ENCODE data around the gene CIB2.
"Not testable (repeated sequence)": the region's sequence is repeated elsewhere in the genome, so short reads cannot be mapped to it uniquely, and the experiment has no call there.

Gene CIB2

GRCh38 chr15:78131295-78132061 is at the start of gene CIB2:
Gene CIB2, minus strand, starts transcription at chr15:78131445. Its CDS starts 230 bp downstream, at chr15:78131215.
- peak; percentile 38 for DNase-seq (ENCODE audit: low read depth)

GRCh38 chr15:78179906-78180305 is 48.7 kb upstream of the CIB2 start:
- DNase-seq (ENCODE audit: low read depth): no peak

- no peak for DNase-seq (ENCODE audit: low read depth)
Observed at GRCh38 chr15:78179286-78179840, 48.1 kb upstream of the CIB2 start.

DNA sequence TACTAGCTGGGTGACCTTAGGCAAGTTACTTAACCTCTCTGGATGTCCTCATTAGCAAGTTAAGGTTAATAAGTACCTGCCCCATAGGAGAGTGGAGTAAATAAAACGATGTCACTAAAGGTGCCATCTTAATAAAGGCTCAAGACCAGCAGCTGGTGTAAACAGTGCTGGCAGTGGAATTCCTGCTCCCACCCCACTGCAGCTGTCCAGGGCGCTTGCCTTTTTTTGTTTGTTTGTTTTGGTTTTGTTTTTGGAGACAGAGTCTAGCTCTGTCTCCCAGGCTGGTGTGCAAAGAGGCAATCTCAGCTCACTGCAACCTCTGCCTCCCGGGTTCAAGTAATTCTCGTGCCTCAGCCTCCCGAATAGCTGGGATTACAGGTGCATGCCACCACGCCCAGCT is 46.8 kb upstream of the CIB2 start:
- DNase-seq (ENCODE audit: low read depth): no peak

- DNase-seq (ENCODE audit: low read depth): no peak
Observed at GRCh38 chr15:78177447-78177873, 46.2 kb upstream of the CIB2 start.

DNA sequence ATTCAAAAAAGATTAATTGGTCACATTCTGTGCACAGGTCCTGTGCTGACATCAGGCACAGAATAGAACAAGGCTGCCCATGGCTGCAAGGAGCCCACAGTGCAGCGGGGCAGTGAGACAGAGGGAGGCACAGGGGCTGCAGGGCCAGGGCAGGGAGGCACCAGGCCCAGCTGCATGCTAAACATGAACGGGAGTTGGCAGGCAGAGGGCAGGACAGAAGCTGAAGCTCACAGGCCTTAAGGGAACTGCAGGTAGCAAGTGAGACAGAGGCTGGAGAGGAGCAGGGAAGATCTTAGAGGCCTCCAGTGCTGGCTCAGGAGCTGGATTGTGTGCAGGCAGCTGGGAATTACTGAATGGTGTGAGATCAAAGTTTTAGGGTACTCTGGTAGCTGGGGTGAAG is 44.1 kb upstream of the CIB2 start:
- DNase-seq (ENCODE audit: low read depth): no peak

GRCh38 chr15:78174401-78174800 is 43.2 kb upstream of the CIB2 start:
- DNase-seq (ENCODE audit: low read depth): no peak

DNA sequence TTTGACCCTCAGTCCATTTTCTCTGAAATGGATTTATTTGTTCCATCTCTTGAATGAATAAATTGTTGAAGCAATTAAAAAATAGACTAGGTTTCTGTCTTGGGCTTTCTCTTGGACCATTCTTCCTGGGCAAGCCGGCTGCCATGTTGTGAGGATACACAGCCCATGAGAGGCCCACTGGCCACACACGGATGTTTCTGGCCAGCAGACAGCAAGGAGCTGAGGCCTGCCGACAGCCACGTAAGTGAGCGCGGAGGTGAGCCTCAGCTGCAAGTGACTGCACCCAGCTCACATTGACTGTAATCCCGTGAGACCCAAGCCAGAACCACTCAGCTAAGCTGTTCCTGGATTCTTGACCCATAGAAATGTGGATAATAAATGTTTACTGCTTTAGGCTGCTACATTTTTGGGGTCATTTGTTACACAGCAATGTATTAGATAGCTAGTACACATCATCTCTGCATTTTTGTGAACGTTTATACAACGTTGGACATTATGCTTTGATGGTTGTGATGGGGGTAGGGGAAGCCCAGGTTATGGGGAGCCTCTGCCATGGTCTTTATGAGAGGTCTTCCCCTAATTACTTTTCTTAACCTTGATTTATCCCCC is 40.7 kb upstream of the CIB2 start:
- no peak for DNase-seq (ENCODE audit: low read depth)

DNA sequence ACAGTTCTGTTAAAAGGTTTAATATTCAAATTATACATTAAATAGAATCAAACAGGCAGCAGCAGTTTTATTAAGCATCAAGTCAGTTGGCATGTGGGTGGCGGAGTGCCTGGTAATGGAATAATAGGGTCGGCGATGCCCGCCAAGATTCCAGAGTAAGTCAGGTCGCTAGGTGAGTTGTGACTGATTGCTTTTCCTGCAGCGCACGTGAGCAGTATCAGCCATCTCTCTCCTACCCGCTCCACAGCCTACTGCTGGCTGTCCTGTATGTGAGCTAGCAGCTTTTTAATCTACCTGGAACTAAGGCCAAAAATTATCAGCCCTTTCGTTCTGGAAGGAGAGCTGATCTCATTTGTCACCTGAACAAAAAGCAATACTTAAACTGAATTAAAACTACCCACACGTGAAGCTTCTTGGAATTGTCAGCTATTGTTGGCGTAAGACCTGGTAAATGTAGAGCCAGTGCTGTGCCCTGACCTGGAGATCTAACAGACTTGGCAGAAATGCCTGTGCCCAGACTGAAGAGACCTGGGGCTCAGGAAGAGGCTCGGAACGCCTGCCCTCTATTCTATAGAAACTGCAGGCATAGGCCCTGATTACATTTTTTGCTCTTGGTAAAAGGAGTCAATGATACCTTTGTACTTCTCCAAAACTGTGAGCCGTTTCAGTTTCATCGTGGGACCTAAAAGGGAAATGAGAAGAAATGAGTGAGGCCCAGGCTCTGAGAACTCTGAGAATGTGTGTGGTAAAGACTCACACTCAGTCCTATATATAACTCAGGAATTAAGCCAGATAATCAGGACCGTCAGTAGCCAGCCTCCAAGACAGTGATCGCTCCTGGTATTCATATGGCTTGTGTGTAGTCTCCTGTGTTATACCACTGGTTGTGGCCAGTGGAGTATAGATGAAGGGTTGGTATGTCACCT is 39.9 kb upstream of the CIB2 start:
- DNase-seq (ENCODE audit: low read depth): no peak

DNA sequence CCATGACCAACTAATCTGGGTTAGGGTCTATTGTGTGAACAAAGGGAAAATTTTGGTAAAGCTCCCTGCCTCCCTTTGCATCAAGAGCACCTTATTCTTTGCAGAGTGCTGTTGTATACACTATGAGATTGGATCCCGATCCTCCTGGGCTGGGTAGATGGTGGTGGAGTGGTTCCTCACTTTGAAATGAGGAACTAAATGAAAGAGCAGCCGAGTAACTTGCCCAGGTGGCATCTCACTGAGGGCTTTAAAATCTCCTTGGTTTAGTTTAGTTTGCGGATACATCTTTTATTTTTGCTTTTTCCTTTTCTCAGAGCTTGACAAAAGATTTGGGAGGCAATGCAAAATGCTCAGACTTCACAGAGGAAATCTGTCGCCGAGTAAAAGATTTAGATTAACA is 37.4 kb upstream of the CIB2 start:
- DNase-seq (ENCODE audit: low read depth): no peak

DNA sequence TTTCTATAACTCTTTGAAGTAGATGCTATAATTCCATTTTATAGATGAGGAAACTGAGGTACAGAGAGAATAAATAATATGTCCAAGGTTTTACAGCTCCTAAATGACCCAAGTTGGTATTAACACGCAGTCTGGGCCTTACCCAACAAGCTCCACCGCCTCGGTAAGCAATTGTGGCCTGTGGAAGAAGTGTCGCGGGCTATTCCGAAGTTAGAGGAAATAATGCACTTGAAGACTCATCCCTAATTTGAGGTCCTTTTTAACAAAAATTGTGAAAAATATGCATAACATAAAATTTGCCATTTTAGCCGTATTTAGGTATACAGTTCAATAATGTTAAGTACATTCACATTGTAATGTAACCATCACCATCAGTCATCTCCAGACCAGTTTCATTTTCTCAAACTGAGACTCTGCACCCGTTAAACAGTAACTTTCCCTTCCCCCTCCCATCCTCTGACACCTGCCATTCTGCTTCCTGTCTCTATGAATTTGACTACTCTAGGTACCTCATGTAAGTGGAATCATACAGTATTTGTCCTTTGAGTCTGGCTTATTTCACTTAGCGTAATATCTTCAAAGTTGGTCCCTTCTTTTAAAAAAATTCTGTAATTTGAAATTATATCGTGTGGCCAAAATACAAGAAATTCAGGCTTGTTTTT is 36.1 kb upstream of the CIB2 start:
- no peak for DNase-seq (ENCODE audit: low read depth)

DNA sequence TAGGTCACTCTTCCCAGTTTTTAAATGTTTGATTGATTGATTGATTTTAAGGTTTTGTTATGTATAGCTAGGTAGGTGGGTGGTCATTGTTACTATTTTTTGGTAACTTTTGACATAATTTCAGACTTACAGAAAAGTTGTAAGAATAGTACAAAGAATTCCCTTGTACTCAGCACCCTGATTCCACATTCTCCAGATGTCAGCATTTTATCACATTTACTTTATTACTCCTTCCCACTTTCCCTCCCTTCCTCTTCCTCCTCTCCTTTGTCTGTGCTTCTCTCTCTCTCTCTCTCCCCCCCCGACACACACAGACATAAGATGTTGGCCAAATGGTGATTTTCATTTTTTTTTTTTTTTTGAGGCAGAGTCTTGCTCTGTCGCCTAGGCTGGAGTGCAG is 32.8 kb upstream of the CIB2 start:
- DNase-seq (ENCODE audit: low read depth): no peak

GRCh38 chr15:78162038-78162437 is 30.8 kb upstream of the CIB2 start:
- no peak for DNase-seq (ENCODE audit: low read depth)

DNA sequence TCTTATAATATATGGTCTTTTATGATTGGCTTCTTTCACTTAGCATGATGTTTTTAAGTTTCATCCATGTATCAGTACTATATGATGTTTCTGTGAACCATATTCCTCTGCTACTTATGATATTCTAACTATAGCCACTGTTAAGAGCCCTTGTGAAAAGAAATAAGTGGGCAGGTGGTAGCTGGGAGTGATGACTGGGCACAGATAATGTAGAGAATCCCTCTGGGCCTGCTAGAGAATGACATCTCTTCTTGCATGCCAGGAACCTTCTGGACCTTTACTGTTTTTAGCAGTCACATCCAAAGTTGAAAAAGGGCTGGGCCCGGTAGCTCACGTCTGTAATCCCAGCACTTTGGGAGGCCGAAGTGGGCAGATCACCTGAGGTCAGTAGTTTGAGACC is 28.1 kb upstream of the CIB2 start:
- DNase-seq (ENCODE audit: low read depth): no peak

GRCh38 chr15:78157203-78157602 is 26.0 kb upstream of the CIB2 start:
- no peak for DNase-seq (ENCODE audit: low read depth)

DNA sequence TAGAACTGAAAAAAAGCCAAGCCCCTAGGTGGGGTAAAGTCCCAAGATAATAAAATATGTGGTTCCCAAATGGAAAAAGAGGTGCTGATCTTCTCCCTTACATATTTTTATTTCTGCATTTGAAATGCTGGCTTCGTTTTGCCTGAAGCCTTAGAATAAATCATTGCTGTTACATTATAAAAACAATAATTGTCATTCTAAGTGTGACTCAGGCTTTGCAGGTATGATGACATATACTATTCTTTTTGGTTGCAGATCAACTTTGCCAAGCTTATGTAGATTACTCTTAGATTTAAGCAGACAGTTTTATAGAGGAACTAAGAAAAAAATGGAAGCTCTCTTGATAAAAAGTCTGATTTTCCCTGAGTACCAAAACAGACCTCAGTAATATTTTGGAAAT is 25.4 kb upstream of the CIB2 start:
- DNase-seq (ENCODE audit: low read depth): no peak

GRCh38 chr15:78155355-78155939 is 24.2 kb upstream of the CIB2 start:
- DNase-seq (ENCODE audit: low read depth): no peak

GRCh38 chr15:78154955-78155354 is 23.7 kb upstream of the CIB2 start:
- DNase-seq (ENCODE audit: low read depth): no peak

- not testable (repeated sequence) for DNase-seq (ENCODE audit: low read depth)
Observed at GRCh38 chr15:78151075-78151474, 19.8 kb upstream of the CIB2 start.

- DNase-seq (ENCODE audit: low read depth): no peak
Observed at GRCh38 chr15:78149805-78150751, 18.8 kb upstream of the CIB2 start.

All from GM04504 (cell line).